HEK293 (cell line): ENCODE data around the gene SPATA2L.

Experiments used
- SETDB1 ChIP-seq: IDR thresholded peaks from one replicate; pipeline ENCODE4 v1.6.1; 2017; ENCODE audit warnings: mild to moderate bottlenecking, low read length, moderate library complexity, mixed read lengths; ENCODE audit not compliant: insufficient read length
- ZIC2 ChIP-seq: fragments of 450-650 bp; formaldehyde crosslinking; IDR thresholded peaks from 2 replicates; pipeline ENCODE4 v1.5.1; 2016; ENCODE audit warnings: missing biosample characterization, missing genetic modification characterization
- ZNF146 ChIP-seq: fragments of 450-650 bp; formaldehyde crosslinking; IDR thresholded peaks from 2 replicates; pipeline ENCODE4 v1.5.1; 2016; ENCODE audit warnings: missing biosample characterization, missing genetic modification characterization
- ZNF174 ChIP-seq: fragments of 450-650 bp; formaldehyde crosslinking; IDR thresholded peaks from 2 replicates; pipeline ENCODE4 v1.5.0; 2017; ENCODE audit warnings: missing biosample characterization, mild to moderate bottlenecking, missing genetic modification characterization
- ZNF747 ChIP-seq: fragments of 450-650 bp; formaldehyde crosslinking; IDR thresholded peaks from 2 replicates; pipeline ENCODE4 v1.5.1; 2016; ENCODE audit warnings: missing biosample characterization, missing genetic modification characterization
- ZSCAN23 ChIP-seq: fragments of 450-650 bp; formaldehyde crosslinking; IDR thresholded peaks from 2 replicates; pipeline ENCODE4 v1.5.1; 2016; ENCODE audit warnings: missing biosample characterization, missing genetic modification characterization
- TF ChIP-seq, protein P1 (sequence below): fragments of 450-650 bp; formaldehyde crosslinking; IDR thresholded peaks from 2 replicates; pipeline ENCODE4 v1.5.1; 2016; ENCODE audit warnings: missing biosample characterization, missing genetic modification characterization
- TF ChIP-seq, protein P2 (sequence below): fragments of 450-650 bp; formaldehyde crosslinking; optimal IDR thresholded peaks from 2 replicates; pipeline ENCODE3; 2016; ENCODE audit warnings: missing biosample characterization, mild to moderate bottlenecking, missing genetic modification characterization
- TF ChIP-seq, protein P3 (sequence below): fragments of 450-650 bp; formaldehyde crosslinking; conservative IDR thresholded peaks from 2 replicates; pipeline ENCODE4 v1.5.1; 2016; ENCODE audit warnings: low read depth, missing biosample characterization, missing genetic modification characterization
- TF ChIP-seq, protein P4 (sequence below): fragments of 450-650 bp; formaldehyde crosslinking; IDR thresholded peaks from 2 replicates; pipeline ENCODE4 v1.5.1; 2016; ENCODE audit warnings: missing biosample characterization, missing genetic modification characterization

DNA sequence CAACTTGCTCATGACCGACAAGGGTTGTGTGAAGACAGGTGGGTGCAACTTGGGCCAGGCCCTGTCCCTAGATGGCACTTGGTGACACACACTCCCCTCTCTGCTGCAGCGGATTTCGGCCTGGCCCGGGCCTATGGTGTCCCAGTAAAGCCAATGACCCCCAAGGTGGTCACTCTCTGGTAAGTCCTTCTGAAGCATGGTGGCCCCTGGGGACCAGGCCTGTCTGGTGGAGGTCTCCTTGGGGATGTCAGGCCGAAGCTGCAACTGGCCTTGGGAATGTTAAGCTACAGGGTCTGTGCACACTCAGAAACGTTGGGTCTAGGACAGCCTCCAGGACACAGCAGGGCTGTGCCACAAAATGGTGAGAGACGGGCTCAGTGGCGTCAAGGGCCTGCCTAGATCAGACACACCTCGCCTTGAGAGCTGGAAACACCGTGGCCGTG, 8.2 kb downstream of the SPATA2L start:
- TF ChIP-seq ZNF747 (tag by site-specific recombination) (no peak), SETDB1 (no peak), ZIC2 (no peak), ZNF174 (tag by site-specific recombination) (no peak), ZSCAN23 (tag by site-specific recombination) (no peak), ZNF146 (tag by site-specific recombination) (no peak)
- TF ChIP-seq, protein P1, sequence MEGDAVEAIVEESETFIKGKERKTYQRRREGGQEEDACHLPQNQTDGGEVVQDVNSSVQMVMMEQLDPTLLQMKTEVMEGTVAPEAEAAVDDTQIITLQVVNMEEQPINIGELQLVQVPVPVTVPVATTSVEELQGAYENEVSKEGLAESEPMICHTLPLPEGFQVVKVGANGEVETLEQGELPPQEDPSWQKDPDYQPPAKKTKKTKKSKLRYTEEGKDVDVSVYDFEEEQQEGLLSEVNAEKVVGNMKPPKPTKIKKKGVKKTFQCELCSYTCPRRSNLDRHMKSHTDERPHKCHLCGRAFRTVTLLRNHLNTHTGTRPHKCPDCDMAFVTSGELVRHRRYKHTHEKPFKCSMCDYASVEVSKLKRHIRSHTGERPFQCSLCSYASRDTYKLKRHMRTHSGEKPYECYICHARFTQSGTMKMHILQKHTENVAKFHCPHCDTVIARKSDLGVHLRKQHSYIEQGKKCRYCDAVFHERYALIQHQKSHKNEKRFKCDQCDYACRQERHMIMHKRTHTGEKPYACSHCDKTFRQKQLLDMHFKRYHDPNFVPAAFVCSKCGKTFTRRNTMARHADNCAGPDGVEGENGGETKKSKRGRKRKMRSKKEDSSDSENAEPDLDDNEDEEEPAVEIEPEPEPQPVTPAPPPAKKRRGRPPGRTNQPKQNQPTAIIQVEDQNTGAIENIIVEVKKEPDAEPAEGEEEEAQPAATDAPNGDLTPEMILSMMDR (tag by site-specific recombination): no peak
- TF ChIP-seq, protein P2, sequence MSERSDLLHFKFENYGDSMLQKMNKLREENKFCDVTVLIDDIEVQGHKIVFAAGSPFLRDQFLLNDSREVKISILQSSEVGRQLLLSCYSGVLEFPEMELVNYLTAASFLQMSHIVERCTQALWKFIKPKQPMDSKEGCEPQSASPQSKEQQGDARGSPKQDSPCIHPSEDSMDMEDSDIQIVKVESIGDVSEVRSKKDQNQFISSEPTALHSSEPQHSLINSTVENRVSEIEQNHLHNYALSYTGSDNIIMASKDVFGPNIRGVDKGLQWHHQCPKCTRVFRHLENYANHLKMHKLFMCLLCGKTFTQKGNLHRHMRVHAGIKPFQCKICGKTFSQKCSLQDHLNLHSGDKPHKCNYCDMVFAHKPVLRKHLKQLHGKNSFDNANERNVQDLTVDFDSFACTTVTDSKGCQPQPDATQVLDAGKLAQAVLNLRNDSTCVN: no peak
- TF ChIP-seq, protein P3, sequence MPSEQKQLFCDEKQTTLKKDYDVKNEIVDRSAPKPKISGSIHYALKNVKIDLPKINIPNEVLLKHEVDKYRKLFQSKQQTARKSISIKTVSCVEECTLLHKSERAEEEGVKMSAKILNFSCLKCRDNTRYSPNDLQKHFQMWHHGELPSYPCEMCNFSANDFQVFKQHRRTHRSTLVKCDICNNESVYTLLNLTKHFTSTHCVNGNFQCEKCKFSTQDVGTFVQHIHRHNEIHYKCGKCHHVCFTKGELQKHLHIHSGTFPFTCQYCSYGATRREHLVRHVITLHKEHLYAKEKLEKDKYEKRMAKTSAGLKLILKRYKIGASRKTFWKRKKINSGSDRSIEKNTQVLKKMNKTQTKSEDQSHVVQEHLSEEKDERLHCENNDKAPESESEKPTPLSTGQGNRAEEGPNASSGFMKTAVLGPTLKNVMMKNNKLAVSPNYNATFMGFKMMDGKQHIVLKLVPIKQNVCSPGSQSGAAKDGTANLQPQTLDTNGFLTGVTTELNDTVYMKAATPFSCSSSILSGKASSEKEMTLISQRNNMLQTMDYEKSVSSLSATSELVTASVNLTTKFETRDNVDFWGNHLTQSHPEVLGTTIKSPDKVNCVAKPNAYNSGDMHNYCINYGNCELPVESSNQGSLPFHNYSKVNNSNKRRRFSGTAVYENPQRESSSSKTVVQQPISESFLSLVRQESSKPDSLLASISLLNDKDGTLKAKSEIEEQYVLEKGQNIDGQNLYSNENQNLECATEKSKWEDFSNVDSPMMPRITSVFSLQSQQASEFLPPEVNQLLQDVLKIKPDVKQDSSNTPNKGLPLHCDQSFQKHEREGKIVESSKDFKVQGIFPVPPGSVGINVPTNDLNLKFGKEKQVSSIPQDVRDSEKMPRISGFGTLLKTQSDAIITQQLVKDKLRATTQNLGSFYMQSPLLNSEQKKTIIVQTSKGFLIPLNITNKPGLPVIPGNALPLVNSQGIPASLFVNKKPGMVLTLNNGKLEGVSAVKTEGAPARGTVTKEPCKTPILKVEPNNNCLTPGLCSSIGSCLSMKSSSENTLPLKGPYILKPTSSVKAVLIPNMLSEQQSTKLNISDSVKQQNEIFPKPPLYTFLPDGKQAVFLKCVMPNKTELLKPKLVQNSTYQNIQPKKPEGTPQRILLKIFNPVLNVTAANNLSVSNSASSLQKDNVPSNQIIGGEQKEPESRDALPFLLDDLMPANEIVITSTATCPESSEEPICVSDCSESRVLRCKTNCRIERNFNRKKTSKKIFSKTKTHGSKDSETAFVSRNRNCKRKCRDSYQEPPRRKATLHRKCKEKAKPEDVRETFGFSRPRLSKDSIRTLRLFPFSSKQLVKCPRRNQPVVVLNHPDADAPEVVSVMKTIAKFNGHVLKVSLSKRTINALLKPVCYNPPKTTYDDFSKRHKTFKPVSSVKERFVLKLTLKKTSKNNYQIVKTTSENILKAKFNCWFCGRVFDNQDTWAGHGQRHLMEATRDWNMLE: no peak
- TF ChIP-seq, protein P4, sequence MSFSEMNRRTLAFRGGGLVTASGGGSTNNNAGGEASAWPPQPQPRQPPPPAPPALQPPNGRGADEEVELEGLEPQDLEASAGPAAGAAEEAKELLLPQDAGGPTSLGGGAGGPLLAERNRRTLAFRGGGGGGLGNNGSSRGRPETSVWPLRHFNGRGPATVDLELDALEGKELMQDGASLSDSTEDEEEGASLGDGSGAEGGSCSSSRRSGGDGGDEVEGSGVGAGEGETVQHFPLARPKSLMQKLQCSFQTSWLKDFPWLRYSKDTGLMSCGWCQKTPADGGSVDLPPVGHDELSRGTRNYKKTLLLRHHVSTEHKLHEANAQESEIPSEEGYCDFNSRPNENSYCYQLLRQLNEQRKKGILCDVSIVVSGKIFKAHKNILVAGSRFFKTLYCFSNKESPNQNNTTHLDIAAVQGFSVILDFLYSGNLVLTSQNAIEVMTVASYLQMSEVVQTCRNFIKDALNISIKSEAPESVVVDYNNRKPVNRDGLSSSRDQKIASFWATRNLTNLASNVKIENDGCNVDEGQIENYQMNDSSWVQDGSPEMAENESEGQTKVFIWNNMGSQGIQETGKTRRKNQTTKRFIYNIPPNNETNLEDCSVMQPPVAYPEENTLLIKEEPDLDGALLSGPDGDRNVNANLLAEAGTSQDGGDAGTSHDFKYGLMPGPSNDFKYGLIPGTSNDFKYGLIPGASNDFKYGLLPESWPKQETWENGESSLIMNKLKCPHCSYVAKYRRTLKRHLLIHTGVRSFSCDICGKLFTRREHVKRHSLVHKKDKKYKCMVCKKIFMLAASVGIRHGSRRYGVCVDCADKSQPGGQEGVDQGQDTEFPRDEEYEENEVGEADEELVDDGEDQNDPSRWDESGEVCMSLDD (tag by site-specific recombination): no peak
